Activated CD8-positive, alpha-beta memory T cell treated with anti-CD3 and anti-CD28 coated beads for 36 hours (primary cell): ENCODE measurements around the gene TMED9. TPM values are rescaled to one million over a fixed set of nuclear protein-coding genes. Genes with fewer than 3 reads are reported as not detected.

Experiments
- CTCF ChIA-PET: fragments of 350-600 bp; sonication (Branson Sonifier 250); formaldehyde crosslinking; loops from one replicate; lab custom pipeline; 2021; ENCODE audit warnings: antibody characterized with exemption; lab: Charles Lee
- POLR2A ChIA-PET: fragments of 350-600 bp; sonication (Branson Sonifier 250); formaldehyde crosslinking; loops from one replicate; lab custom pipeline; 2021; ENCODE audit warnings: antibody characterized with exemption; lab: Charles Lee
- total RNA-seq, 2 experiments: library from RNA; stranded (reverse); gene quantifications; one replicate each; pipeline ENCODE4 v1.2.3, GENCODE V29; 2021

The TMED9 gene
- total RNA-seq, 2 experiments from 2014 or later = 136 to 137 TPM

GRCh38 chr5:177601577-177602457, 9.8 kb downstream of the TMED9 start:
- CTCF ChIA-PET = interaction anchor here (1.2 kb wide), 1 partner anchor 13 kb away, joined by 3 read pairs; no protein-coding TSS in a partner anchor
- POLR2A ChIA-PET = no interaction called here

GRCh38 chr5:177602458-177602830, 10.4 kb downstream of the TMED9 start:
- ChIA-PET POLR2A (no interaction called here), CTCF (interaction anchor here (1.2 to 1.3 kb wide), 2 partner anchors 14 to 15 kb away, joined by 3 read pairs; no protein-coding TSS in a partner anchor)

GRCh38 chr5:177603631-177604030, 11.6 kb downstream of the TMED9 start:
- CTCF ChIA-PET = interaction anchor here (0.5 to 1.3 kb wide), 2 partner anchors 11 to 16 kb away, joined by 3 read pairs; no protein-coding TSS in a partner anchor
- POLR2A ChIA-PET = no interaction called here

GRCh38 chr5:177604116-177604521, 12.1 kb downstream of the TMED9 start:
- ChIA-PET POLR2A (no interaction called here), CTCF (no interaction called here)

GRCh38 chr5:177604656-177605055, 12.7 kb downstream of the TMED9 start:
- CTCF ChIA-PET = no interaction called here
- POLR2A ChIA-PET = no interaction called here

- POLR2A ChIA-PET = no interaction called here
- CTCF ChIA-PET = no interaction called here
Measured at GRCh38 chr5:177605078-177605477, 13.1 kb downstream of the TMED9 start.

- CTCF ChIA-PET = interaction anchor here (0.6 kb wide), 1 partner anchor 1946 kb away, joined by 4 read pairs; no protein-coding TSS in a partner anchor
- POLR2A ChIA-PET = no interaction called here
Measured at GRCh38 chr5:177605667-177606066, 13.7 kb downstream of the TMED9 start.

- ChIA-PET POLR2A (interaction anchor here (0.5 to 0.6 kb wide), 2 partner anchors 23 to 55 kb away, joined by 3 to 6 read pairs; no protein-coding TSS in a partner anchor), CTCF (interaction anchor here (0.6 to 2.4 kb wide), 3 partner anchors 8 to 1945 kb away, joined by 3 to 13 read pairs (median 4); no protein-coding TSS in a partner anchor)
Measured at GRCh38 chr5:177606071-177607051, 14.4 kb downstream of the TMED9 start.

GRCh38 chr5:177607115-177607451, 15.1 kb downstream of the TMED9 start:
- ChIA-PET POLR2A (no interaction called here), CTCF (interaction anchor here (0.8 to 2.4 kb wide), 3 partner anchors 9 to 14 kb away, joined by 3 to 13 read pairs (median 3); partner anchors contain the start of gene TMED9)

GRCh38 chr5:177607452-177608192, 15.6 kb downstream of the TMED9 start:
- CTCF ChIA-PET = interaction anchor here (0.8 to 2.4 kb wide), 4 partner anchors 9 to 15 kb away, joined by 3 to 13 read pairs (median 3); partner anchors contain the start of gene TMED9
- POLR2A ChIA-PET = no interaction called here

GRCh38 chr5:177608243-177609075, 16.5 kb downstream of the TMED9 start:
- ChIA-PET CTCF (interaction anchor here (0.8 to 2.4 kb wide), 2 partner anchors 9 to 10 kb away, joined by 3 to 13 read pairs; no protein-coding TSS in a partner anchor), POLR2A (no interaction called here)

GRCh38 chr5:177609076-177610059, 17.4 kb downstream of the TMED9 start:
- POLR2A ChIA-PET = no interaction called here
- CTCF ChIA-PET = interaction anchor here (2.4 kb wide), 1 partner anchor 11 kb away, joined by 13 read pairs; no protein-coding TSS in a partner anchor

- ChIA-PET POLR2A (no interaction called here), CTCF (no interaction called here)
Measured at GRCh38 chr5:177610131-177610769, 18.2 kb downstream of the TMED9 start.

- POLR2A ChIA-PET = no interaction called here
- CTCF ChIA-PET = no interaction called here
Measured at GRCh38 chr5:177610770-177611445, 18.9 kb downstream of the TMED9 start.

GRCh38 chr5:177611446-177612214, 19.6 kb downstream of the TMED9 start:
- ChIA-PET POLR2A (no interaction called here), CTCF (no interaction called here)
